Upper lobe of left lung (tissue), 6 donors: ENCODE measurements around the gene ZBTB46. TPM values are rescaled to one million over a fixed set of nuclear protein-coding genes. Genes with fewer than 3 reads are reported as not detected.

Experiments used
- ATAC-seq, 2 donors: fragments of 200-7000 bp; cut with Tn5 transposase; one replicate each; pipeline ENCODE4 v1.9.1; 2022; ENCODE audit warnings: mild to moderate bottlenecking in 2 of 2, moderate library complexity in 2 of 2; ENCODE audit not compliant: low FRiP score in 2 of 2
- DNase-seq, 2 donors: peaks; one replicate each; pipeline ENCODE4 v3.0.0-alpha.2; 2019 to 2020
- H3K27ac ChIP-seq, 4 donors: fragments of 200-600 bp; sonication (generic); one replicate each; pipeline ENCODE4 v1.5.1; 2016 to 2019
- H3K27me3 ChIP-seq, 4 donors: fragments of 200-600 bp; sonication (generic); one replicate each; pipeline ENCODE4 v1.5.1; 2017 to 2019
- H3K36me3 ChIP-seq, 4 donors: fragments of 200-600 bp; sonication (generic); one replicate each; pipeline ENCODE4 v1.5.1; 2016 to 2019
- H3K4me1 ChIP-seq, 4 donors: fragments of 200-600 bp; sonication (generic); one replicate each; pipeline ENCODE4 v1.5.1; 2018 to 2019
- H3K4me3 ChIP-seq, 4 donors: fragments of 200-600 bp; sonication (generic); one replicate each; pipeline ENCODE4 v1.5.1; 2017 to 2019; ENCODE audit warnings: mild to moderate bottlenecking in 2 of 4, moderate library complexity in 1 of 4
- H3K9me3 ChIP-seq, 4 donors: fragments of 200-600 bp; sonication (generic); one replicate each; pipeline ENCODE4 v1.5.1; 2018 to 2019
- EP300 ChIP-seq, 4 donors: sonication (generic); formaldehyde crosslinking; IDR thresholded peaks; one replicate each; pipeline ENCODE4 v1.5.1; 2017; ENCODE audit warnings: antibody characterized with exemption in 4 of 4, control low read depth in 2 of 4
- POLR2A ChIP-seq, 4 donors: fragments of 450-650 bp; IDR thresholded peaks; one replicate each; pipeline ENCODE4 v1.5.1; 2016 to 2017; ENCODE audit warnings: antibody characterized with exemption in 4 of 4, mild to moderate bottlenecking in 2 of 4
- POLR2AphosphoS5 ChIP-seq, 2 donors: sonication (generic); formaldehyde crosslinking; IDR thresholded peaks; one replicate each; pipeline ENCODE4 v1.5.1; 2017; ENCODE audit warnings: antibody characterized with exemption in 2 of 2
- WGBS, 2 donors: methylation state at CpG; one replicate each; pipeline ENCODE4 v1.1.5; 2017 to 2018; 5-methylcytosine and 5-hydroxymethylcytosine counted together
- total RNA-seq, 6 donors: library from RNA; depleted of rRNA in 4 of 6; stranded (reverse); fragments of >200 nt in 4 of 6; gene quantifications; one replicate each; pipeline versions ENCODE4 v1.1.0 to v1.2.1, GENCODE V29; 2016 to 2021
- TF ChIP-seq, protein P1 (sequence below), 6 experiments: fragments of 450-650 bp in 4 of 6; fragments of 200-600 bp in 2 of 6; sonication (generic) in 2 of 6; IDR thresholded peaks; one replicate each; pipeline ENCODE4 v1.5.1; 2016 to 2019; ENCODE audit warnings: antibody characterized with exemption in 6 of 6
- donor health status: DM: no; HTN: no; CAD: no; lungs with moderate emphysema.
- donor health status: DM: no; HTN: yes; CAD: no; lungs with severe emphysema.

The ZBTB46 gene
- total RNA-seq, 6 donors from 2014 or later, result 7.6 to 25.3 (median 11.6) TPM

GRCh38 chr20:63700199-63701050, 130.6 kb downstream of the ZBTB46 start:
- peaks cover 9 to 35% (median 26%) of the 10 kb centered on the region in 4 donors for H3K36me3 ChIP-seq
- 90 to 95% methylated on average over 30 to 40 of the region's 43 CpGs for WGBS, 2 donors
- DNase-seq (peak in 1 of 2 donors; percentile 84), ATAC-seq (no peak)
- H3K4me1 ChIP-seq, result peaks cover 30 to 40% (median 32%) of the 10 kb centered on the region in 4 donors
- H3K4me3 ChIP-seq, result no peak overlapping the region
- H3K27ac ChIP-seq, result peak overlapping the region in 2 of 4 donors; percentile 45 to 77
- peak in 1 of 2 donors; percentile 12 for TF ChIP-seq POLR2AphosphoS5 (IDR thresholded peaks at IDR 0.05)
- TF ChIP-seq POLR2A (IDR thresholded peaks at IDR 0.05), result no peak
- H3K9me3 ChIP-seq, result no peaks in the 10 kb centered on the region
- H3K27me3 ChIP-seq, result no peaks in the 10 kb centered on the region

DNA sequence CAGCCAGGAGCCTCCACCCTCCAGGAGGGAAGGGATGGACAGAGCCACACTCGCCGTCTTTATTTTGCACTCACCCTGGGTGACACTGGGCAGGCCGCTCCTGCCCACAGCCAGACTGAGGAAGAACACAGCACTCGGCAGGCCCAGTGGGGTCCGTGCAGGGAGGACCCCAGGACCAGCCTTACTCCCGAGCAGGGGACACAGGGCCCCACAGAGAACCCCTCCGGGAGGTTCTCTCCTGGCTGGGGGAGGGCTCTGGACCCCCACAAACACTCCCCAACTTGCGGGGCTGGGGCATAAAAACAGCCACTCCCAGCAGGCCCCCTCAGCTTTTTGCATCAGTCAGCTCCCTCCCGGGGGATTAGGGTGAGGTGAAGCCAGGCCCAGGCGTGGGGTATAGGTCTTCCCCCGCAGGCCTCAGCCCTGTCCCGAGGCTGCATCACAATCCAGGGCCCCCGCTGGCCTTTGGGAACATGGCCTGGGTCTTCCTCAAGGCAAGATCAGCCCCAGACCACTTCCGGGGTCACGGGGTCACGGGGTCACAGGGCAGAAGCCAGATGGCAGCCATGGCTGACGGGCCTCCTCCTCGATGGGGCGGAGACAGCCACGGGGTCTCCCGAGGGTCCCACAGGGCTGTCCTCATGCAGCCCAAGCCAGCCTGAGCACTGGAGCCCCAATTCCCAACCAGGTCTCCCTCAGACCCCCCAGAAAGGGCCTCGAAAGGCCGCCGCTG, 131.4 kb downstream of the ZBTB46 start:
- peaks cover 30 to 40% (median 32%) of the 10 kb centered on the region in 4 donors for H3K4me1 ChIP-seq
- DNase-seq (peak in 1 of 2 donors; percentile 72), ATAC-seq (no peak)
- 87 to 92% methylated on average over 14 to 21 of the region's 24 CpGs for WGBS, 2 donors
- H3K27me3 ChIP-seq, result no peaks in the 10 kb centered on the region
- H3K9me3 ChIP-seq, result no peaks in the 10 kb centered on the region
- no peak overlapping the region for H3K4me3 ChIP-seq
- peaks cover 2 to 35% (median 20%) of the 10 kb centered on the region in 4 donors for H3K36me3 ChIP-seq
- TF ChIP-seq, protein P1, sequence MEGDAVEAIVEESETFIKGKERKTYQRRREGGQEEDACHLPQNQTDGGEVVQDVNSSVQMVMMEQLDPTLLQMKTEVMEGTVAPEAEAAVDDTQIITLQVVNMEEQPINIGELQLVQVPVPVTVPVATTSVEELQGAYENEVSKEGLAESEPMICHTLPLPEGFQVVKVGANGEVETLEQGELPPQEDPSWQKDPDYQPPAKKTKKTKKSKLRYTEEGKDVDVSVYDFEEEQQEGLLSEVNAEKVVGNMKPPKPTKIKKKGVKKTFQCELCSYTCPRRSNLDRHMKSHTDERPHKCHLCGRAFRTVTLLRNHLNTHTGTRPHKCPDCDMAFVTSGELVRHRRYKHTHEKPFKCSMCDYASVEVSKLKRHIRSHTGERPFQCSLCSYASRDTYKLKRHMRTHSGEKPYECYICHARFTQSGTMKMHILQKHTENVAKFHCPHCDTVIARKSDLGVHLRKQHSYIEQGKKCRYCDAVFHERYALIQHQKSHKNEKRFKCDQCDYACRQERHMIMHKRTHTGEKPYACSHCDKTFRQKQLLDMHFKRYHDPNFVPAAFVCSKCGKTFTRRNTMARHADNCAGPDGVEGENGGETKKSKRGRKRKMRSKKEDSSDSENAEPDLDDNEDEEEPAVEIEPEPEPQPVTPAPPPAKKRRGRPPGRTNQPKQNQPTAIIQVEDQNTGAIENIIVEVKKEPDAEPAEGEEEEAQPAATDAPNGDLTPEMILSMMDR (IDR thresholded peaks at IDR 0.05), result no peak
- TF ChIP-seq POLR2A (IDR thresholded peaks at IDR 0.05), result no peak
- no peak for TF ChIP-seq POLR2AphosphoS5 (IDR thresholded peaks at IDR 0.05)
- TF ChIP-seq EP300 (IDR thresholded peaks at IDR 0.05), result no peak
- peak overlapping the region; percentile 13 to 77 (median 48) for H3K27ac ChIP-seq

GRCh38 chr20:63698739-63699465, 132.2 kb downstream of the ZBTB46 start:
- Histone ChIP-seq H3K9me3 (no peaks in the 10 kb centered on the region), H3K27me3 (no peaks in the 10 kb centered on the region), H3K4me1 (peaks cover 30 to 40% (median 32%) of the 10 kb centered on the region in 4 donors), H3K36me3 (peaks cover 0 to 35% (median 15%) of the 10 kb centered on the region in 4 donors), H3K4me3 (peak overlapping the region in 1 of 4 donors; percentile 7), H3K27ac (peak overlapping the region; percentile 13 to 77 (median 48))
- peak in 3 of 4 donors; percentile 65 to 77 (median 75) for TF ChIP-seq EP300 (IDR thresholded peaks at IDR 0.05)
- peak; percentile 53 to 79 for TF ChIP-seq POLR2AphosphoS5 (IDR thresholded peaks at IDR 0.05)
- no peak for TF ChIP-seq POLR2A (IDR thresholded peaks at IDR 0.05)
- ATAC-seq (peak; percentile 3 to 73), DNase-seq (peak; percentile 19 to 83)
- 53 to 60% methylated on average over 6 to 14 of the region's 19 CpGs for WGBS, 2 donors

DNA sequence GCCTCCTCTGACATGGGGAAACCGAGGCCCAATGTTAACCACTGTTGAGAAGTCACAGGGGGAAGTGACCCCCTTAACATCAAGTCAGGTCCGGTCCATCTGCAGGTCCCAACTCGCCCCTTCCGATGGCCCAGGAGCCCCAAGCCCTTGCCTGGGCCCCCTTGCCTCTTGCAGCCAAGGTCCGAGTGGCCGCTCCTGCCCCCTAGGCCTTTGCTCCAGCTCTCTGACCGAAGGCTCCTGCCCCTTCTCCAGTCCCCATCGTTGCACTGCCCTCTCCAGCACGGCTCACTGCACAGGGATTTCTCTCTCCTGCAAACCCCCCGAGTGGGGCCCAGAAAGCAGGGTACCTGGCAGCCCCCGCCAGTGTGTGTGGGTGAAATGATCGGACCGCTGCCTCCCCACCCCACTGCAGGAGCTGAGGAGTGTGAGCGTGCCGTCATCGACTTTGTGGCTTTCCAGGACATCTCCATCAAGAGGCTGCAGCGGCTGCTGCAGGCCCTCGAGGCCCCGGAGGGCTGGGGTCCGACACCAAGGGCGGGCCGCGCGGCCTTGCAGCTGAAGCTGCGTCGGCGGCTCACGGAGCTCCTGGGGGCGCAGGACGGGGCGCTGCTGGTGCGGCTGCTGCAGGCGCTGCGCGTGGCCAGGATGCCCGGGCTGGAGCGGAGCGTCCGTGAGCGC, 133.1 kb downstream of the ZBTB46 start:
- Histone ChIP-seq H3K27ac (peak overlapping the region in 2 of 4 donors; percentile 45 to 77), H3K36me3 (peaks cover 0 to 31% (median 10%) of the 10 kb centered on the region in 4 donors), H3K27me3 (no peaks in the 10 kb centered on the region), H3K4me3 (peak overlapping the region in 3 of 4 donors; percentile 1 to 38 (median 12)), H3K4me1 (peaks cover 30 to 43% (median 33%) of the 10 kb centered on the region in 4 donors), H3K9me3 (no peaks in the 10 kb centered on the region)
- DNase-seq, result peak in 1 of 2 donors; percentile 83
- TF ChIP-seq, protein P1 (IDR thresholded peaks at IDR 0.05), result no peak
- TF ChIP-seq POLR2AphosphoS5 (IDR thresholded peaks at IDR 0.05) (no peak), EP300 (IDR thresholded peaks at IDR 0.05) (no peak), POLR2A (IDR thresholded peaks at IDR 0.05) (no peak)
- no peak for ATAC-seq
- 88 to 91% methylated on average over 14 to 33 of the region's 40 CpGs for WGBS, 2 donors

DNA sequence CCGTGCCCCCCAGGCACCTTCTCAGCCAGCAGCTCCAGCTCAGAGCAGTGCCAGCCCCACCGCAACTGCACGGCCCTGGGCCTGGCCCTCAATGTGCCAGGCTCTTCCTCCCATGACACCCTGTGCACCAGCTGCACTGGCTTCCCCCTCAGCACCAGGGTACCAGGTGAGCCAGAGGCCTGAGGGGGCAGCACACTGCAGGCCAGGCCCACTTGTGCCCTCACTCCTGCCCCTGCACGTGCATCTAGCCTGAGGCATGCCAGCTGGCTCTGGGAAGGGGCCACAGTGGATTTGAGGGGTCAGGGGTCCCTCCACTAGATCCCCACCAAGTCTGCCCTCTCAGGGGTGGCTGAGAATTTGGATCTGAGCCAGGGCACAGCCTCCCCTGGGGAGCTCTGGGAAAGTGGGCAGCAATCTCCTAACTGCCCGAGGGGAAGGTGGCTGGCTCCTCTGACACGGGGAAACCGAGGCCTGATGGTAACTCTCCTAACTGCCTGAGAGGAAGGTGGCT, 133.7 kb downstream of the ZBTB46 start:
- Histone ChIP-seq H3K4me3 (peak overlapping the region; percentile 11 to 38 (median 22)), H3K9me3 (no peaks in the 10 kb centered on the region), H3K36me3 (peaks cover 0 to 31% (median 10%) of the 10 kb centered on the region in 4 donors), H3K4me1 (peaks cover 35 to 48% (median 38%) of the 10 kb centered on the region in 4 donors), H3K27me3 (no peaks in the 10 kb centered on the region), H3K27ac (peak overlapping the region in 3 of 4 donors; percentile 29 to 77 (median 56))
- ATAC-seq (no peak), DNase-seq (no peak)
- WGBS, 2 donors, result 67 to 70% methylated on average over 3 to 5 of the region's 7 CpGs
- TF ChIP-seq POLR2AphosphoS5 (IDR thresholded peaks at IDR 0.05) (no peak), EP300 (IDR thresholded peaks at IDR 0.05) (no peak)
- TF ChIP-seq, protein P1 (IDR thresholded peaks at IDR 0.05), result no peak
